ENCODE measurements around the gene ROPN1B.

Gene ROPN1B

DNA sequence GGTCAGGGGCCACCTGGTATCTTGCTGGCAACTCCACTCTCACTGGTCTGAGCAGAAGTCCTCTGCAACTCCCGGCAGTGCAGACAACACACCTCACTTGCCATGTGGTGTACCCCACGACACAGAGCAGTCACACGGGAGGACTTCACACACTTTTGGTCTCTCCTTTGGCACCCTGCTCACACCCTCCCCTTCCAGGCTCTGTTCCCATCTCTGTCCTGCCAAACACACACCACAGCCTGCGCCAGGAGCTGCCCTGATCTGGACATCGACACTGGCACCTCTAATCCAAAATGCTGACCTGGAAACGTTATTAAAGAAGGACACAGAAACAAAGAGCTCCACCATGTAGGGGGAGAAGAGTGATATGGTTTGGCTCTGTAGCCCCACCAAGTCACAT lies 57.8 kb downstream of the ROPN1B start:
- no peak for DNase-seq (ENCODE audit: low read depth in 2 of 2, low spot score in 1 of 2)

DNA sequence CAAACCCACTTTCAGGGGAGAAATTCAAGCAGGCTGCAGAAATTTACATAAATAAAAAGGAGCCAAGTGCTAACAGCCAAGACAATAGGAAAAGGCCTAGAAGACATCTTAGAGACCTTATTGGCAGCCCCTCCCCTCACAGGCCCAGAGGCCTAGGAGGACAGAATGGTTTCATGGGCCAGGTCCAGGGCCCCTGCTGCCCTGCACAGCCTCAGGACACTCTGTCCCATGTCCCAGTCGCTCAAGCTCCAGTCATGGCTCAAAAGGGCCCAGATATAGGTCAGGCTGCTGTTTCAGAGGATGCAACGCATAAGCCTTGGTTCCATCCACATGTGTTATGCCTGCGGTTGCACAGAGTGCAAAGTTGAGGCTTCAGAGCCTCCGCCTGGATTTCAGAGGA lies 59.1 kb downstream of the ROPN1B start:
- no peak for DNase-seq (ENCODE audit: low read depth in 2 of 2, low spot score in 1 of 2)

GRCh38 chr3:126029241-126029640 lies 60.3 kb downstream of the ROPN1B start:
- no peak for DNase-seq (ENCODE audit: low read depth in 2 of 2, low spot score in 1 of 2)

DNA sequence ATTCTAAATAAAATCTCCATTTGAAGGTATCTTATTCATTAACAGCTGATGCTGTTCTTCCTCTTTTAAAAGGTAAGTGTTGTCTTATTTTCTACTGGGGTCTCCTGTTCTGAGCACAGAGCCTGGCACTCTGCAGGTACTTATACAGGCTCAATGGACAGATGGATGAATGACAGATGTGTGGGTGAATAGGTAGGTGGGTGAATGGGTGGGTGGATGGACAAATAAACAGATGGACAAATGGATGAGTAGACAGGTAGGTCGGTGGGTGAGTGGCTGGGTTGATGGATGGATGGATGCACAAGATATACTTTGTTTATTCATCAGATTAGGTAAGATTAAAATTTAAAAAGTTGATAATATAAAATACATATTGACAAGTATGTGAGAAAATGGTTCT lies 61.5 kb downstream of the ROPN1B start:
- DNase-seq (ENCODE audit: low read depth in 2 of 2, low spot score in 1 of 2) = no peak

DNA sequence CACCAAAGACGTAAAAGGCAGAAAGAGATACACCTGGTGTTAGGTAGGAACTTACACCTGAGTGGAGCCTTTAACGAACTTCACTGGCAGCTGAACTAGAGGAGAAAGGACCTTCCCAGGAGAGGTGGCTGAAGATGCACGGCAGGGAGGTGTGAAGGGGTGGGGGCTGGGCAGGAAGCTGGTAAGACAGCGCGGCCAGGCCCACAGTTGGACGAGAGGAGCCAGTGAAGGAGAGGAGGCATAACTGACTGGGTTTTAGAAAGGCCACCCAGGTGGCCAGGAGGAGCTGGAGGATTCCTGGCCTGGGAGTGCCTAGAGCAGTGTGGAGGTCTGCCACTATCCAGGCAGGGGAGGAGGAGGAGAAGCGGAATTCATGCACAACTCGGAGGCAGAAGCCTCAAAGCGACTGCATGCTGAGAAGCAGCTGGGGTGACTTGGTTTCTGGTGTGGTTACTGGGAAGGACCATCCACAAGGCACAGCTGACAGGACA lies 63.0 kb downstream of the ROPN1B start:
- no peak for DNase-seq (ENCODE audit: low read depth in 2 of 2, low spot score in 1 of 2)

Measured in stimulated activated CD8-positive, alpha-beta memory T cell treated with anti-CD3 and anti-CD28 coated beads, Interleukin-4, amount 100 ng/mL, for 1 hour (primary cell).